ENCODE results near the gene KIF26B.

DNA sequence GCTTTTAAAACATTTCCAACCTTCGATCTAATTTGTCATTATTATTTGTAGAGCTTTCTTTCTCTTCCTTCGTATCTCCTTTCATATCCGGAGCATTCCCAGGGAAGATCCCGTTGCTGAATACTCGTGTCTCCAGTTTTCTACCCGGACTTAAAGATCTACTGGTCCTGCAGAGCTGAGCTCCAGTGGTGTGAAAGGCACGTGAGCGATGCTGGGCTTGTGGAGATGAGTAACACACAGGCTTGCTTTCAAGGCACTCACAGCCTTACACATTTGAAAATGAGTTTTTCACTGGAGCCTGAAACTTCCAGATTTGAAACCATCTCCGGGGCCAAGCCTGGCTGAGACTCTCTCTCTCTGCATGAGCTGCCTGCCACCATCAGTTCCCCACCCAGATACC is 428.3 kb downstream of the KIF26B start:
- TF ChIP-seq BRCA1 (IDR thresholded peaks at IDR 0.05; ENCODE audit: low read depth, low read length) (no peak), JUND (IDR thresholded peaks at IDR 0.05; ENCODE audit: low read depth, low read length) (no peak), CBFB (IDR thresholded peaks at IDR 0.05; ENCODE audit: low read depth) (no peak), ZNF274 (IDR thresholded peaks at IDR 0.05; ENCODE audit: insufficient read depth, insufficient read length) (no peak), SUZ12 (IDR thresholded peaks at IDR 0.05; ENCODE audit: unreplicated experiment) (no peak)
- TF ChIP-seq, protein P1, sequence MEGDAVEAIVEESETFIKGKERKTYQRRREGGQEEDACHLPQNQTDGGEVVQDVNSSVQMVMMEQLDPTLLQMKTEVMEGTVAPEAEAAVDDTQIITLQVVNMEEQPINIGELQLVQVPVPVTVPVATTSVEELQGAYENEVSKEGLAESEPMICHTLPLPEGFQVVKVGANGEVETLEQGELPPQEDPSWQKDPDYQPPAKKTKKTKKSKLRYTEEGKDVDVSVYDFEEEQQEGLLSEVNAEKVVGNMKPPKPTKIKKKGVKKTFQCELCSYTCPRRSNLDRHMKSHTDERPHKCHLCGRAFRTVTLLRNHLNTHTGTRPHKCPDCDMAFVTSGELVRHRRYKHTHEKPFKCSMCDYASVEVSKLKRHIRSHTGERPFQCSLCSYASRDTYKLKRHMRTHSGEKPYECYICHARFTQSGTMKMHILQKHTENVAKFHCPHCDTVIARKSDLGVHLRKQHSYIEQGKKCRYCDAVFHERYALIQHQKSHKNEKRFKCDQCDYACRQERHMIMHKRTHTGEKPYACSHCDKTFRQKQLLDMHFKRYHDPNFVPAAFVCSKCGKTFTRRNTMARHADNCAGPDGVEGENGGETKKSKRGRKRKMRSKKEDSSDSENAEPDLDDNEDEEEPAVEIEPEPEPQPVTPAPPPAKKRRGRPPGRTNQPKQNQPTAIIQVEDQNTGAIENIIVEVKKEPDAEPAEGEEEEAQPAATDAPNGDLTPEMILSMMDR (IDR thresholded peaks at IDR 0.05 in 2 of 3, conservative IDR thresholded peaks at IDR 0.05 in 1 of 3; ENCODE audit: control insufficient read depth in 2 of 3, extremely low read depth in 1 of 3, insufficient read depth in 1 of 3, low read depth in 3 of 3, low read length in 3 of 3): no peak
